ENCODE results near the gene GPBP1.

GRCh38 chr5:57307516-57307915, 133.7 kb downstream of the GPBP1 start:
- no peak for TF ChIP-seq CTCF (IDR thresholded peaks at IDR 0.05; ENCODE audit: extremely low read depth in 1 of 2, insufficient read depth in 1 of 2, low read depth in 1 of 2, low read length in 2 of 2)
- TF ChIP-seq POLR2AphosphoS5 (IDR thresholded peaks at IDR 0.05; ENCODE audit: insufficient read depth, low read depth, low read length), result no peak
- no peak for TF ChIP-seq MYC (IDR thresholded peaks at IDR 0.05; ENCODE audit: low read depth, low read length)
- no peak for TF ChIP-seq EZH2 (IDR thresholded peaks at IDR 0.05; ENCODE audit: borderline replicate concordance, low read depth, low read length, severe bottlenecking)
- no peak for TF ChIP-seq FOS (IDR thresholded peaks at IDR 0.05; ENCODE audit: borderline replicate concordance, insufficient read depth, low read length)
